Right lung (tissue), 5 donors: ENCODE measurements around the gene GPS1. TPM values are rescaled to one million over a fixed set of nuclear protein-coding genes. Genes with fewer than 3 reads are reported as not detected.
"Not testable (repeated sequence)": the region's sequence is repeated elsewhere in the genome, so short reads cannot be mapped to it uniquely, and the experiment has no call there.

Source experiments
- DNase-seq, 2 donors: peaks; one replicate each; pipeline ENCODE4 v3.0.0-alpha.2; 2013
- polyA plus RNA-seq, 5 donors: library from polyadenylated mRNA; unstranded; fragments of 120-200 nt; gene quantifications; one replicate each; pipeline versions ENCODE4 v1.2.1 to v1.2.3, GENCODE V29; 2013; ENCODE audit warnings: inconsistent platforms in 1 of 5, low replicate concordance in 1 of 5; ENCODE audit not compliant: insufficient read length in 5 of 5, insufficient read depth in 1 of 5

The GPS1 gene
- polyA plus RNA-seq, 5 donors: 63.6 to 105 (median 81.9) TPM

GRCh38 chr17:82024859-82025258, 26.8 kb upstream of the GPS1 start:
- DNase-seq: no peak

- DNase-seq: no peak
These were observed 26.1 kb upstream of the GPS1 start for GRCh38 chr17:82025401-82026107.

DNA sequence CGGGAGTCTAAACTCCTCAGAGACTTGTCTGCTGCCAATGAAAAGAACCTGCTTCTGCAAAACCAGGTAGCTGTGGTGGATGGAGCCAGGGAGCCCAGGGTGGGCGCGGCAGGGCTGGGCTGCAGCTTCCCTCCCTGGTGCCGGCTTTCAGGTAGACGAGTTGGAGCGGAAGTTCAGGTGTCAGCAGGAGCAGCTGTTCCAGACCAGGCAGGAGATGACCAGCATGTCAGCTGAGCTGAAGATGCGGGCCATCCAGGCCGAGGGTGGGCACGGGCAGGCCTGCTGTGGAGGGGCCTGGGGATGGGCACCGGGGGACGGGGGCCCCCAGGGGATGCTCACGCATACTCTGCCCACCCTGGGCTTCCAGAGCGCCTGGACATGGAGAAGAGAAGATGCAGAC, 23.5 kb upstream of the GPS1 start:
- DNase-seq: no peak

DNA sequence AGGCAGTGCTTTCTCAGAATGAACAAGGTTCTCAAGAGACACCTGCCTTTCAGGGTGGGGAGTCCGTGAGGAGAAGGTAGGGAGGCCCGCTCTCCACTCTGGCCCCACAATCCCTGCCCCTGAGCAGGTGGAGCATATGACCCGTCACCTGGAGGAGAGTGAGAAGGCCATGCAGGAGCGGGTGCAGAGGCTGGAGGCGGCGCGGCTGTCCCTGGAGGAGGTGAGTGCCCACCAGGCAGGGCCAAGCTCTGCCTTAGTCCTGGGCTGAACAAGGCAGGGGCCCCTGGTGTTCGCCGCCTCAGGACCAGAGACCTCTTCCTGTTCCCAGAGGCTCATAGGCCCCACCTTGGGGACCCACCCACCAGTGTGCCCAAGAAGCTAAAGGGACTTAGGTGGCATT, 22.7 kb upstream of the GPS1 start:
- DNase-seq: no peak

DNA sequence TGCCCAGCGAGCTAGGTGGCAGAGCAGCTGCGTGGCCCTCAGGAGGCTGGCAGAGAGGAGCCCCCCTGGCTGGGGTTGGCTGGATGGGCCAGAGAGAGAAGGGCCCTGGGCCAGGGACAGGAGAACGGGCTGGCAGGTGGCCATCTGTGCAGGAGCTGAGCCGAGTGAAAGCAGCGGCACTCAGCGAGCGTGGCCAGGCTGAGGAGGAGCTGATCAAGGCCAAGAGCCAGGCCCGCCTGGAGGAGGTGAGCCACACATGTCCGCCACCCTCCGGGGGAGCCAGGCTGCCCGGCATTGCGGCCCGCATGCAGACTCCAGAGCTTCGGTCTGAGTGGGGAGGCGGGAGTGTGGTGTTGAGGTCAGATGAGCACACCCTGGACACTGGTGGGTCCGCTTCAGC, 22.3 kb upstream of the GPS1 start:
- DNase-seq: no peak

DNA sequence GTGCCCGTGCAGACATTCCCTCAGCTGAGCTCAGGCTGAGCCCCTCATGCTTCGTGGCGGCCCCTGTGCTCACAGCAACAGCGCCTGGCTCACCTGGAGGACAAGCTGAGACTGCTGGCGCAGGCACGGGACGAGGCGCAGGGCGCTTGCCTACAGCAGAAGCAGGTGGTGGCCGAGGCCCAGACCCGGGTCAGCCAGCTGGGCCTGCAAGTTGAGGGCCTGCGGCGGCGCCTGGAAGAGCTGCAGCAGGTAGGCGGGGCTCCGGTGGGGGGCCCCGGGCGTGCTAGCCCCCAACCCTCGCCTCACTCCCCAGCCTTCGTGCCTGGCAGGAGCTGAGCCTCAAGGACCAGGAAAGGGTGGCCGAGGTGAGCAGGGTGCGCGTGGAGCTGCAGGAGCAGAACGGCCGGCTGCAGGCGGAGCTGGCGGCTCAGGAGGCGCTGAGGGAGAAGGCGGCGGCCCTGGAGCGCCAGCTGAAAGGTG, 21.7 kb upstream of the GPS1 start:
- no peak for DNase-seq

GRCh38 chr17:82030470-82031302, 21.0 kb upstream of the GPS1 start:
- peak in 1 of 2 donors; percentile 73 for DNase-seq

DNA sequence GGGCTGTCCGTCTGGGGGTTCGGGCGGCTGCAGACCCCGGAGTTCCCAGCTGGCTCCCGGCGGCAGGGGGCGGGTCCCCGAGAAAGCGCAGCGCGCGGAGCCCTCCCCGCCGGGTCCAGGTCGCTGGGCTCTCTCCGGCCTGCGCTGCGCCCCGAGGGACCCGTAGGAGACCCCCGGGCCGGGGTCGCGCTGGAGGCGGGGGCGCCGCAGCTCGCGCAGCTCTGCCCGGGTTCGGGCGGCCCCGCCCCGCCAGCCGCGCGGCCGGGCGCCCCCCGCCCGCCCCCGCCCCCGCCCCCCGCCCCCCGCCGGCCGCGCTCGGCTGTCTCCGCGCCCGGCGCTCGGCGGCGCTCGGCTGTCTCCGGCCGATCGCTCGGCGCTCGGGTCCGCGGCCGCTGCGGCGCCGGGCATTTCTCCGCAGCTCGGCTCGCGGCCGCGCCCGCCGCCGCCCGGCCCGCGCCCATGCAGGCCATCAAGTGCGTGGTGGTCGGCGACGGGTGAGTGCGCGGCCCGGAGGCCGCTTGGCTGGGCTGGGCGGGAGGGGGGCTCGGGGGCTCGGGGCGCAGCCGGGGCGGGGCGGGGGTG, 20.3 kb upstream of the GPS1 start, which contains the start of gene RAC3:
RAC3 (plus strand) TSS at position 376 of the 582 bp plus-strand sequence; CDS start at position 460, 84 bp downstream.
- no peak for DNase-seq

- no peak for DNase-seq
These were observed 19.6 kb upstream of the GPS1 start for GRCh38 chr17:82031885-82032627.

- no peak for DNase-seq
These were observed 18.2 kb upstream of the GPS1 start for GRCh38 chr17:82033359-82034085.

- DNase-seq: no peak
These were observed 17.2 kb upstream of the GPS1 start for GRCh38 chr17:82034371-82035011.

- DNase-seq: no peak
These were observed 16.2 kb upstream of the GPS1 start for GRCh38 chr17:82035488-82035887.

GRCh38 chr17:82035956-82036633, 15.6 kb upstream of the GPS1 start:
- DNase-seq: no peak

GRCh38 chr17:82036634-82037091, 15.0 kb upstream of the GPS1 start:
- DNase-seq: no peak

DNA sequence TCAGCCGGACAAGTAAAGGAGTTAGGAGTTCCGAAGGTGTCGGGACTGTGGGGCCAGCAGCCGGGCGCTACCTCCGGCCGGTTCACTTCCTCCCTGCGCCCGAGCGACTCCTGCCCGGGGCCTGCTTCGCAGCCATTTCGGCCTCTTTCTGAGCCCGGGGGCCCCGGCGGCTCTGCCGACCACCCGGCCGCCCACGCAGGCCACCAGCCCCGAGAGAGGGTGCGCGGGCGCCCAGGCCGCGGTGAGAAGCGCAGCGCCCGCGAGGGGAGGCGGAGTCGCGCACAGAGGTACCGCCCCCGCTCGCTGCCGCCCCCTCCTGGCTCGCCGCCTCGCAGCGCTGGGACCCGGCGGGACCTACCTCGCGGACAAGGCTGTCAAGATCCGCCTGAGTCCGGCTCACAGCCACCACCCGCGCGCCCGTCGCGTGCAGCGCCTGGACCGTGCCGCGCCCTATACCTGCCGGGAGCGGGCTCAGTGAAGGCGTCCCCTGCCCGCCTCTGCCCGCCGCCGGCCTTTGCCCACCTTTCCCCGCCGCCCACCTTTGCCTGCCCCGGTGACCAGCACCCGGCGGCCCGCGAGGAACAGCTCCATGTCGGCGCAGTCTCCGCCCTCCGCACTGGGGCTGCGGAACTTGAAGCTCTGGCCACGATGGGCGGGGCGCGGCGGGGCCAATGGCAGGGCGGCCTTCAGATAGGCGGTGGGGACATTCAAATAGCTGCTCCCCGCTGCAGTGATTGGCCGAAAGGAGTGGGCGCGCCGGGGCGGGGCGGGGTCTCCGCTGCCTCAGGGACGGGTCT, 14.4 kb upstream of the GPS1 start, which contains the start of gene DCXR:
DCXR (minus strand) TSS at position 606 of the 797 bp plus-strand sequence; CDS start at position 591, 15 bp downstream.
- DNase-seq: peak; percentile 94 to 96

DNA sequence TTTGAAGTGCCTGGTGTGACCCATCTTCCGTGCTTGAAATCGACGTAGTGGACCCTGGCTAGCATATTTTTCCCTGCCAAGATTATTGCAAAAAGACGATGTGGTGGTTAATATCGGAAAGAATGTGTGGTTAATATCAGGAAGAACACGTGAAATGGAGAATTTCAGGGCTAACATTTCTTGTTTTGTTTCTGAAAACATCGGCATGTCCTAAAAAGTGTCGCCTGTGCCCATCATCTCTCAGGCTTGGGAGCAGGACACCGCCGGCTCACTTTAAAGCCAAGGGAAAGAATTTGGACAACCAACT, 13.9 kb upstream of the GPS1 start:
- no peak for DNase-seq

GRCh38 chr17:82038796-82039409, 12.8 kb upstream of the GPS1 start:
- DNase-seq: not testable (repeated sequence)

DNA sequence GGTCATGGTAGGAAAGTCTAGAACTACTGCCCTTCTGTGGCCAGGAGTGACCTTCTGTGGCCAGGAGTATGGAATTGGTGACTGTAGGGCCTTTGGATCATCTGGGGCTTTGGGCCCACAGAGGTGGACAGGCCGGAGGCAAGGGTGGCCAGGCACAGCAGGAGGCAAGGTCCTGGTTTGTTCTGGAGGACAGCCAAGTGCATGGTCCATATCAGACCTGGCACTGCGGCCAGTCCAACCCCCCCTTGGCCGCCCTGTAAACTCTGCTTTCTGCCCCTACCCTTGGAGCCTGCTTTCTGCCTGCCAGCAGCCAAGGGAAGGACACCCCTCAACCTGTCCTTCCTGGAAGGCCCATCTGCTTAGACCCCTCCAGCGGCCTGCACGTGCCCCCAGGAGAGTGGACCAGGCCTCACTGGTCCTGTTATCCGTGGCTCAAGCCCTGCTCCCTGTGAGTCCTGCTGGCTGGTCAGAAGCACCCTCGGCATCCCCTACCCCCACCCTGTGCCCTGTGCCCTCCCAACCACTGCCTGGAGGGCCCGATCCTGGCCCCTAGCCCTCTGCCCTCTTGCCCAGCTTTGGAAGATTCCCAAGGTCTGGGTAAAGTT, 11.9 kb upstream of the GPS1 start:
- DNase-seq: no peak
